ENCODE data around the gene ONECUT2.

- TF ChIP-seq POLR2A (IDR thresholded peaks at IDR 0.05; ENCODE audit: low read length) (no peak), GATA1 (IDR thresholded peaks at IDR 0.05; ENCODE audit: low read depth, low read length) (no peak)
Measured at GRCh38 chr18:57432140-57432539, 3.0 kb upstream of the ONECUT2 start.

Measured in erythroblast (primary cell).